Activated CD4-positive, alpha-beta T cell treated with anti-CD3 and anti-CD28 coated beads, Interleukin-2, Interleukin-4, amounts not matched to agents 100 ng/mL and 50 ng/mL, durations not matched to agents 16 hours and 8 hours (primary cell): ENCODE measurements around the gene GNLY.
"Not testable (repeated sequence)": the region's sequence is repeated elsewhere in the genome, so short reads cannot be mapped to it uniquely, and the experiment has no call there.

Source experiments
- DNase-seq: peaks from one replicate; pipeline ENCODE4 v3.0.0-alpha.2; 2020; ENCODE audit warnings: low spot score

Gene GNLY

GRCh38 chr2:85665264-85665937 is 28.8 kb upstream of the GNLY start:
- DNase-seq: no peak

- DNase-seq: no peak
Measured at GRCh38 chr2:85666016-85666415, 28.1 kb upstream of the GNLY start.

- no peak for DNase-seq
Measured at GRCh38 chr2:85666435-85667316, 27.5 kb upstream of the GNLY start.

GRCh38 chr2:85667561-85668008 is 26.6 kb upstream of the GNLY start:
- DNase-seq: no peak

- no peak for DNase-seq
Measured at GRCh38 chr2:85668009-85668856, 25.9 kb upstream of the GNLY start, which contains the start of gene SFTPB. Gene SFTPB, minus strand, starts transcription at chr2:85668199. Its CDS starts 16 bp downstream, at chr2:85668183.

GRCh38 chr2:85668857-85669142 is 25.4 kb upstream of the GNLY start:
- no peak for DNase-seq

- no peak for DNase-seq
Measured at GRCh38 chr2:85669549-85669948, 24.6 kb upstream of the GNLY start.

GRCh38 chr2:85670416-85670815 is 23.7 kb upstream of the GNLY start:
- DNase-seq: not testable (repeated sequence)

- DNase-seq: no peak
Measured at GRCh38 chr2:85672456-85672855, 21.7 kb upstream of the GNLY start.

GRCh38 chr2:85673716-85674375 is 20.3 kb upstream of the GNLY start:
- DNase-seq: no peak

- no peak for DNase-seq
Measured at GRCh38 chr2:85674417-85674816, 19.7 kb upstream of the GNLY start.

- DNase-seq: no peak
Measured at GRCh38 chr2:85675427-85675826, 18.7 kb upstream of the GNLY start.

- no peak for DNase-seq
Measured at GRCh38 chr2:85675866-85676548, 18.2 kb upstream of the GNLY start.

- DNase-seq: no peak
Measured at GRCh38 chr2:85678377-85678776, 15.8 kb upstream of the GNLY start.

GRCh38 chr2:85678794-85679672 is 15.1 kb upstream of the GNLY start:
- DNase-seq: peak; percentile 77

GRCh38 chr2:85680707-85681371 is 13.3 kb upstream of the GNLY start:
- DNase-seq: peak; percentile 9

- no peak for DNase-seq
Measured at GRCh38 chr2:85681372-85681763, 12.8 kb upstream of the GNLY start.

- DNase-seq: no peak
Measured at GRCh38 chr2:85681776-85682175, 12.4 kb upstream of the GNLY start.

GRCh38 chr2:85682378-85682777 is 11.8 kb upstream of the GNLY start:
- no peak for DNase-seq

GRCh38 chr2:85684380-85684779 is 9.8 kb upstream of the GNLY start:
- DNase-seq: no peak
